GM21723 (cell line): ENCODE data around the gene ASPM.

ENCODE experiments used
- ATAC-seq: cut with Tn5 transposase; IDR thresholded peaks from one replicate; pipeline ENCODE4 v1.9.1; 2021; ENCODE audit warnings: mild to moderate bottlenecking, moderate library complexity; ENCODE audit not compliant: unreplicated experiment

ASPM gene

GRCh38 chr1:197146101-197147095, at the start of gene ASPM:
Gene ASPM (minus strand): TSS chr1:197146669. CDS start chr1:197146437, 232 bp downstream.
- peak; percentile 98 for ATAC-seq

- no peak for ATAC-seq
Measured at GRCh38 chr1:197195100-197195499, 48.6 kb upstream of the ASPM start.

- ATAC-seq = no peak
Measured at GRCh38 chr1:197184190-197184589, 37.7 kb upstream of the ASPM start.

- ATAC-seq = no peak
Measured at GRCh38 chr1:197183195-197183748, 36.8 kb upstream of the ASPM start.

- no peak for ATAC-seq
Measured at GRCh38 chr1:197182716-197183115, 36.2 kb upstream of the ASPM start.

GRCh38 chr1:197181982-197182381, 35.5 kb upstream of the ASPM start:
- peak; percentile 64 for ATAC-seq

GRCh38 chr1:197180252-197180878, 33.9 kb upstream of the ASPM start:
- ATAC-seq = peak; percentile 46

- peak; percentile 68 for ATAC-seq
Measured at GRCh38 chr1:197178998-197179397, 32.5 kb upstream of the ASPM start.

GRCh38 chr1:197174818-197175217, 28.3 kb upstream of the ASPM start:
- no peak for ATAC-seq

- ATAC-seq = no peak
Measured at GRCh38 chr1:197173571-197174507, 27.4 kb upstream of the ASPM start.

GRCh38 chr1:197171531-197171930, 25.1 kb upstream of the ASPM start:
- ATAC-seq = no peak

- no peak for ATAC-seq
Measured at GRCh38 chr1:197170538-197170937, 24.1 kb upstream of the ASPM start.

GRCh38 chr1:197159461-197159860, 13.0 kb upstream of the ASPM start:
- ATAC-seq = no peak

- ATAC-seq = no peak
Measured at GRCh38 chr1:197156692-197157091, 10.2 kb upstream of the ASPM start.

GRCh38 chr1:197152662-197153061, 6.2 kb upstream of the ASPM start:
- ATAC-seq = no peak

- no peak for ATAC-seq
Measured at GRCh38 chr1:197151185-197151584, 4.7 kb upstream of the ASPM start.

GRCh38 chr1:197150336-197151005, 4.0 kb upstream of the ASPM start:
- no peak for ATAC-seq

GRCh38 chr1:197149340-197149739, 2.9 kb upstream of the ASPM start:
- ATAC-seq = no peak

- ATAC-seq = peak; percentile 3
Measured at GRCh38 chr1:197145446-197146024, 934 bp downstream of the ASPM start.
